ENCODE results near the gene ZNF554.
"Not testable (repeated sequence)": the region's sequence is repeated elsewhere in the genome, so short reads cannot be mapped to it uniquely, and the experiment has no call there.

ZNF554 gene

GRCh38 chr19:2790557-2791271, 29.0 kb upstream of the ZNF554 start:
- no peak for DNase-seq (ENCODE audit: low read depth)

GRCh38 chr19:2791440-2791839, 28.2 kb upstream of the ZNF554 start:
- no peak for DNase-seq (ENCODE audit: low read depth)

- no peak for DNase-seq (ENCODE audit: low read depth)
These were observed 27.8 kb upstream of the ZNF554 start for GRCh38 chr19:2791876-2792275.

GRCh38 chr19:2792666-2793065, 27.0 kb upstream of the ZNF554 start:
- not testable (repeated sequence) for DNase-seq (ENCODE audit: low read depth)

- no peak for DNase-seq (ENCODE audit: low read depth)
These were observed 26.5 kb upstream of the ZNF554 start for GRCh38 chr19:2793126-2793525.

- DNase-seq (ENCODE audit: low read depth): no peak
These were observed 26.1 kb upstream of the ZNF554 start for GRCh38 chr19:2793577-2793976.

GRCh38 chr19:2795827-2796658, 23.6 kb upstream of the ZNF554 start:
- DNase-seq (ENCODE audit: low read depth): no peak

- DNase-seq (ENCODE audit: low read depth): no peak
These were observed 22.9 kb upstream of the ZNF554 start for GRCh38 chr19:2796659-2797266.

GRCh38 chr19:2797280-2797679, 22.4 kb upstream of the ZNF554 start:
- no peak for DNase-seq (ENCODE audit: low read depth)

GRCh38 chr19:2798158-2798685, 21.4 kb upstream of the ZNF554 start:
- no peak for DNase-seq (ENCODE audit: low read depth)

- no peak for DNase-seq (ENCODE audit: low read depth)
These were observed 20.9 kb upstream of the ZNF554 start for GRCh38 chr19:2798733-2799132.

- DNase-seq (ENCODE audit: low read depth): no peak
These were observed 20.2 kb upstream of the ZNF554 start for GRCh38 chr19:2799273-2800020.

- DNase-seq (ENCODE audit: low read depth): no peak
These were observed 19.2 kb upstream of the ZNF554 start for GRCh38 chr19:2800506-2800905.

- no peak for DNase-seq (ENCODE audit: low read depth)
These were observed 16.8 kb upstream of the ZNF554 start for GRCh38 chr19:2802826-2803225.

- DNase-seq (ENCODE audit: low read depth): no peak
These were observed 16.0 kb upstream of the ZNF554 start for GRCh38 chr19:2803486-2804155.

- no peak for DNase-seq (ENCODE audit: low read depth)
These were observed 15.3 kb upstream of the ZNF554 start for GRCh38 chr19:2804156-2805004.

GRCh38 chr19:2805261-2805900, 14.3 kb upstream of the ZNF554 start:
- DNase-seq (ENCODE audit: low read depth): no peak

GRCh38 chr19:2805991-2806649, 13.5 kb upstream of the ZNF554 start:
- no peak for DNase-seq (ENCODE audit: low read depth)

- no peak for DNase-seq (ENCODE audit: low read depth)
These were observed 12.8 kb upstream of the ZNF554 start for GRCh38 chr19:2806736-2807378.

All from amniotic epithelial cell (primary cell).